Urothelium cell line (cell line): ENCODE data around the gene ACAN.

ENCODE experiments used
- DNase-seq: peaks from one replicate; pipeline ENCODE4 v3.0.0; 2011; ENCODE audit warnings: low spot score, mixed read lengths
- FAIRE-seq: peaks from 2 replicates; lab custom pipeline; 2011; peaks lifted over from hg19 to GRCh38; lab: Jason Lieb, UNC

Gene ACAN

DNA sequence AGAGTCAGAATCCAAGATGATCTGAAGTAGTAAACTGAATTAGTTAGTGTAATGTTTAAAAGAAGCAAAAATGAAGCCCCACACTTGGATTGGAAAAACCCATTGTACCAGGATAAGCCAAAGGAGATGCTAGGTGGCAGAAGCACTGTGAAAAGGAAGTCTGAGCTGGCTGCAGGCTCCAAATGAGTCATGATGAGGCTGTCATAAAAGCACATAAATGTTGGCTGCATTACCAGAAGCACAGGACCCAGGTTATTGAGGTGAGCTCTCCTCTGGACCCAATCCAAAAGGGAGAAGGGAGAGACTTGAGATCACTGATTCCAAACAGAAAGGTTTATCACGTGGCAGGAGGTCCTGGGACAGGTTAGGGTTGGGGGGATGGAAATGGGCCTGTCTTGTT lies 3.2 kb upstream of the ACAN start:
- DNase-seq, result peak; percentile 86
- peak; percentile 42 for FAIRE-seq

DNA sequence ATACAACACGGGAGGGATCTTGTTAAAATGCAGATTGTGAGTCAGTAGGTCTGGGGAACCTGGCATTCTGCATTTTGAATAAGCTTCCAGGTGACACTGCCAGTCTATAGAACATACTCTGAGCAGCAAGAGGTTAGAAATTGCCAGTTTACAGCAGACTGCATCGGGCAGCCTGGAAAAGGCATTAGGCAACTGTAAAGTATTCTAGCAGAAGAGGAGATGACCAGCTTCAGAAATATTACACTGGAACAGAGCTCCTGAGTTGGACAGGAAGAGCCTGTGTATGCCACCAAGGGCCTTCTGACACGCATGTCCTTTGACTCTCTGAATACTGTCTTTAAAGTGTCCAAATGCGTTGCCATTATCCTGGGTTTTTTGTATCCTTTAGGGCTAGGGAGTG lies 2.5 kb upstream of the ACAN start:
- no peak for DNase-seq
- FAIRE-seq, result no peak

DNA sequence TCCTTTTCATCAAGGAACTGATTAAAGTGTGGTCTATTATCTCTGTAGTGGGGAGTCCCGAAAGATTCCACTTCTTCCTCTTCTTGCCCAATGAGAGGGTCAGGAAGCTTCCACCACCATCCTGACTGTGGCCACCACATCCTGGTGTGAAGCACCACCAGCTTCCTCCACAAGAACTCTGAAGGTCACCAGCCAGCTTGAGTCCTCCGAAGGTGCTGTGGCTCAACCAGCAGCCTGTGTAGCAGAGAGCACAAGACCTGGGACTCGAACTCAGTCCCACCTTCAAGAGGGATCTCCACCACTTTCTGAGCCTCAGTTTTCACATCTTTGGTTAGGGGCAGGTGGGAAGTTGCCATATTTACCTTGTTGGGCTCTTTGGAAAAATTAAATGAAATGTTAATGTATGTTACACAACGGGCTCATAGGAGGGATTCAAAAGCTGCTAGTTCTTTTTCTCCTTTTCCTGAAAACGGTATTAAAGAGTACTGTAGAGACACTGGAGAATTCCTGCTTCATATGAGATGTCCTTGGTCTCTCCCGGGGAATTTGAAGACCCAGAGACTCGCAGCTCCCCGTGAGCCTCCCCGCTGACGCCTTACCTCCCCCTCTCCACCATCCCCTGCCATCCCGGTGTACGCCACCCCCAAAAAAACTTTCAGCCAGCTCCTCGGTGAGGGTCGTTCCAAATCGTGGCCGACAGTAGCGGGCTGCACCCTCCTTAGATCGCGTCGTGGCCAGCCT lies 816 bp upstream of the ACAN start:
- DNase-seq (no peak), FAIRE-seq (no peak)

DNA sequence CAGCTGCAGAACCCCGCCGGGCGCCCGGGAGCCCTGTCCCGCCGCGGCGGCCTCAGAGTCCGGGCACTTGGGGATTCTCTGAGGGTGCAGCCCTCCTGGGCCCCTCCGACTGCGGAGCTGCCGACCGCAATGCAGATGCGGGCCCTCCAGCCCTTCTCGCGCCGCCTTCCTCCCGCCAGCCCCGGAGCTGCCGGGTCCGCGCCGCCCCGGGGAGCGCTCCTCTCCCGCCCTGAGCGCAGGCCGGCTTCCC lies 320 bp upstream of the ACAN start:
- DNase-seq (no peak), FAIRE-seq (no peak)

DNA sequence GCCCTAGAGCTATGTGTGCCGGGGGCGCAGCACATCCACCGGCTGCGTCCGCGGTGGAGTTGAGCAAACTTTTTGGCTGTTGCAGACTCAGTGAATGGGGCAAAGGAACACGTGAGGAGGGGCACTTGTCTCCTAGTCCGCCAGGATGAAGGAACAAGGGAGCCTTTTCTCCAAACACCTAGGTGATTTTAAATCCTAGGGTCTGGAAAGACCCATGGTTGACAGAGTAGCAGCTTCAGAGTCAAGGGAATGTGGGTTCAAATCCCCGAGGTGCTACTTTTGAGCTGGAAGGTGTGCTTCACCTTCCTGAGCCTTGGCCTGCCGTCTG lies 648 bp downstream of the ACAN start:
- FAIRE-seq (no peak), DNase-seq (no peak)

DNA sequence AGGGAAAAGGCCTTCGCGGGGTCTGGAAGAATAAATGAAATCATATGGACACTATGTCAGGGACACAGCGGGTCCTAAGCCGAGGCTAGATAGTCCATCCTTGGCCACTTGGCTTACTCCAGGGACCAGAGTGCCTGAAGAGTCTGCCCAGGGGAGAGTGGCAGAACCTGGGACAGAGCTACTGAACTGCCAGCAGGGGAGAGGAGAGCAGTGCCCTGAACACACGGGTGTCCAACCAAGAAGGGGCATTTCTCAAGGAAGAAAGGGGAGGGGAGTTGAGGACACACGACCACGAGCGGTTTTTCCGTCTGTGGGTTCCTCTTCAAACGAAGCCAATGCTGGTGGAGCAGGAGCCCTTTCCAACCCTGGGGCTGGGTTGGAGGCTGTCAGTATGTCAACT lies 1.0 kb downstream of the ACAN start:
- DNase-seq (no peak), FAIRE-seq (no peak)

DNA sequence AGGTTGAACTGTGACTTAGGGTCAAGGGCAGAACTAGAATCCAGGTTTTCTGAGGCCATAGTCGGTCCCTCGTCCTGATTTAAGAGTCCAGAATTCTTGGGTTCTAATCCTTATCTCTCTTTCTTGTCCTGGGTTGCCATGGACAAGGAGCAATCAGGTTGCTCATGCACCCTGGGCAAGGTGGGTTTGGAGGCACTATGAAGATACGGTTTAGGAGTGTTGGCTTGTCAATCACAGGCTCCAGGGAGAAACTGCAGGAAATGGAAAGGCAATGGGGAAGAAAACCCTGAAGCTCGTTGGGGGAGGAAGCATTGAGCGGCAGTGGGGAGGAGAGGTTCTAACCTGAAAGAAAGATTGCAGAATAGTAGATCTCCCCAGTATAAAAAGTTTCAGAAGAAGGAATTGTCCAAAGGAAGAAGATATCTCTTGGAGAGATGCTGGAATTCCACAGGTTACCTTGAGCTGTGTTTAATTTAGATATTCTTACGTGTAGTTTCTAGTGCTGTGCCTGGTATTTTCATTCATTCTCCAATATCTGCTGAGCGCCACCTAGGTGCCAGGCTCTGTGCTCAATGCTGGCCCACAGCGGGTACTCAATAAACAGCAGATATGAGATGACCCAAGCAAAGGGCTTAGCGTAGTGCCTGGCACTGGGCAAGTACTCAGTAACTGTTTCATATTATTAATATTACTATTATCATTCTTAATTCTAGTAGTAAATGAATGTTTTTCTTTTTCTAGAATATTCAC lies 2.0 kb downstream of the ACAN start:
- FAIRE-seq (no peak), DNase-seq (no peak)

DNA sequence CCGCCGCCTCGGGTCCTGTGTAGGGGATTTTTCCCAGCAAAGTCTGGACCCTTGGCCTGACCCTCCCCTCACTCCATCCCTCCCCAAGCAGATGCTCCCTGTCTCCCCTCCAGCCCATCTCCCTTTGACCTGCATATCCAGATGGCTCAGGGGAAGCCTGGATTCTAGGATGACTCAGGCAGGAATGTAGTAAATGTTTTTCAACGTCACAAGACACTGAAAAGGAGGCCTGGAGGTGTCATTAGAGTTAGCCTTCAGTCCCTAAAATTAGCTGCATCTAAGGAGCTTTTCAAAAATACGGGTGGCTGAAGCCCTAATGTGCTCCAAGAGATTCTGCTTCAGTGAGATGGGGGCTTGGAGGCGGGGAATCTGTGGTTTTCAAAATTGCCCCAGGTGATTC lies 7.2 kb downstream of the ACAN start:
- peak; percentile 67 for DNase-seq

DNA sequence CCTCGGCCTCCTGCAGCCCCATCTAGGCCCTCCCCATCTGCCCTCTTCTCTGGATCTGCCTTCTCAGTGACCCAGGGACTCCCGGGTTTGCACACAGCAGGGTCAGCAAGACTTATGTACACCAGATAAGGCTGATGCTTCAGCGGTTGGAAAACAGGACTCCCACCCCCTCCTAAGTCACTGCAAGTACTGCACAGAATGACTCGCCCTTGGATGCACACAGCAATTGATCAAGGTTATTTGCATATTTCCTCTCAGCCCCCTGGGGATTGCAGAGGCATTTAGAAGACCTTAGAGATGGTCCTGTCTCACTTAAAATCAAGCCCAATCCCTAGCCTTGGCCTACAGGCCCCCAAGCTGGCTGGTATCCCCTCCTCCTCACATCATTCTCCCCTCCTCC lies 8.9 kb downstream of the ACAN start:
- FAIRE-seq (no peak), DNase-seq (no peak)

More for the DNA sequence above, 7.2 kb downstream of the ACAN start:
- peak; percentile 50 for FAIRE-seq

DNA sequence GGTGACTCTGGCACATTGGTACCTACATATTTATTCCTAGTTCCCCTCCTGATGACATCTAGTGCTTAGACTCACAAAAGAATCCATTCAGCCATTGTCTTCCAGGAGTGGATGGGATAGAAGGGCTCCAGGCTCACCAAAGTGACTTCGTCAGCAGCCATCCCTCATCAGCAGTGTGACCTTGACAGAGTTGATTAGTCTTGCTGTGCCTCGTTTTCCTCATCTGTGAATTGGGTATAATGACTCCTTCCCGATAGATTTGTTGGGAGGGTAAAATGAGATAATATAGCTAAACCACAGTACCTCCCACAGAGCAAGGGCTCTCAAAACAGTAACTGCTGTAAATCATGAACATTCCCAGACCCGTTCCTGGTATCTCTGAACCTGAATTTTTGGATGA lies 10.7 kb downstream of the ACAN start:
- FAIRE-seq, result no peak
- DNase-seq, result no peak

DNA sequence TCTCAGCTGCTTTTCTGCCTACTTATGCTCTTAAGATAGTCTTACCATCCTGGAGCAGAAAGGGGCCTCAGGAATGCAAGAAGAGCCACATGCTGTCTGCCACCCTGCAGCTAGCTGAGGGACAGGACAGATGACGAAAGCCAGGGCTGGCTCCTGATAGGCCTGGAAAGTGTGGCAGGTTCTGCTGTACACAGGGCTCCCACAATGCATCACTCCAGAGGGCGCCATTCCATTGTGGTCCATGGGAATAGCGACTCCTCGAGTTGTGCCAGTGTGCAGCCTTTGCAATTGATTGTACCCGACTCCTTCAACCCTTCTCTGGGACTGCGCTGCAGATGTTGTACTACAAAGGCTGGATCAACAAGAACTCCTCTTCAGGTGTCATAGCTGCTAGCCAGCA lies 11.2 kb downstream of the ACAN start:
- DNase-seq (no peak), FAIRE-seq (peak; percentile 52)

DNA sequence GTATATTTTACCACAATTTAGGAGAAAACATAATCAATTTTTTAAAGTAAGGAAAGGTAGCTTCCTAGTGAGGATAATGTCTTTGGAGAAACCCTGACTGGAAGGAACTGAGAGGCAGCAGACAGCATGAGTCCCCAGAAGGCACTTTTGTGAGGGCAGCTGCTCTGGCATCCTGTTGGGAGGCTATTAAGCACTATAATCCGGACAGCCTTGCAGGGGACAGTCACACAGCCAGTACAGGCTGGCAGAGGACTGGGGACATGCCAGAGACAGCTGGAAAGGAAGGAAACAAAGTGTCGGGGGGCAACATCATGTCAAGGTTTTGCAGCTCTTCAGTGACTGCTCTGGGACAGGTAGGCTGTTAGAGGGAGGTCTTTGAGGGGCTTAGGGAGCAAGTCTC lies 15.7 kb downstream of the ACAN start:
- FAIRE-seq, result no peak
- no peak for DNase-seq

DNA sequence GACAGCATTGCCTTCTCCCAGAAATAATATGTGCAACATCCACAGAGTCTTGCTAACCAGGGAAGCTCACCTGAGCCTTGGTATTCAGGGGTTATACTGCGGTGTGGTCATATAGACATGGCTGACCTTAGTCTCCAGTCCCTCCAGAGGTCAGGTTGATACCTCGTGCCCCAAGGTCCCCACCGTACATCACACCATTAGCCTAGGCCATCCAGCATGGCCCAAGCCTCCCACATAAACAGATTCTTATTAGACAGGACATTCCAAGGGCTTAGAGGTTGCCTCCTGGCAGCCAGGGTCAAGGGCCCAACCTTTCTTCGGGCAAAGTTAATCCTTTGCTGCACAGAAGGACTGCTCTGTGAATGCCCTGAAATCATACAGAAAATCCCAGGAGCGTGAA lies 18.8 kb downstream of the ACAN start:
- DNase-seq (no peak), FAIRE-seq (no peak)

DNA sequence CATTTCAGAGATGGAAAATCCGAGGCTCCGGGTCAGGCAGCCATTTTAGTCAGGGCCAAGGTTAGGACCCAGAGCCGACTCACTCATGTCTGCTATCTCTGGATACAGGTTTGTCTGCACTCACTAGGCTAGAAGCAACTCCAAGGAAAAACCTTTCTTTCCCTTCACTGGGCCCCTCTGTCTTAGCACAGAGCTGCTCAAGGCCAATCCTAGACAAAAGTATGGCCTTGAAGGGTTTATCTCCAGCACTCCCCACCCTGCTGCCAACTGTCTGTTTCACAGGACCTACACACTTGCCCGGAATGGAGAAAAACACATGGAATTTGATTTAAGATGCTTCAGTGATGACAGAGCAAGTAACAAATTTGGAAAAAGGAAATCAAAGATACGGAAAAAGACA lies 25.6 kb downstream of the ACAN start:
- DNase-seq (no peak), FAIRE-seq (no peak)

DNA sequence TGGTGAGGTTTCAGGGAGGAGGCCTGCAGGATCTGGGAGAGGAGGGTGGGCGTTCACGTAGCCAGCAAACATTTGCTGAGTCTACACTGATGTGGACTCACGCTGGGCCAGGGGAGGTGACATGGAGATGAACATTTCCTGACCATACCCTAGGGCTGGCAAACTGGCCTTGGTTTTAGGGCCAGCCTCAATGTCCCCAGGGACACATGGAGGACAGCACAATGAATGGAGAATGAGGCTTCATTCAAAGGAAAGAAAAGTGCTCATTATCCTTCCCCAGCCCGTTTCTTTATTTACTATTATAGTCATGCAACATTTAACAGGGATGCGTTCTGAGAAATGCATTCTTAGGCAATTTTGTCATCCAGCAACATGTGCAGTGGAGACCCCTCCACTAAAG lies 26.8 kb downstream of the ACAN start:
- no peak for FAIRE-seq
- no peak for DNase-seq

DNA sequence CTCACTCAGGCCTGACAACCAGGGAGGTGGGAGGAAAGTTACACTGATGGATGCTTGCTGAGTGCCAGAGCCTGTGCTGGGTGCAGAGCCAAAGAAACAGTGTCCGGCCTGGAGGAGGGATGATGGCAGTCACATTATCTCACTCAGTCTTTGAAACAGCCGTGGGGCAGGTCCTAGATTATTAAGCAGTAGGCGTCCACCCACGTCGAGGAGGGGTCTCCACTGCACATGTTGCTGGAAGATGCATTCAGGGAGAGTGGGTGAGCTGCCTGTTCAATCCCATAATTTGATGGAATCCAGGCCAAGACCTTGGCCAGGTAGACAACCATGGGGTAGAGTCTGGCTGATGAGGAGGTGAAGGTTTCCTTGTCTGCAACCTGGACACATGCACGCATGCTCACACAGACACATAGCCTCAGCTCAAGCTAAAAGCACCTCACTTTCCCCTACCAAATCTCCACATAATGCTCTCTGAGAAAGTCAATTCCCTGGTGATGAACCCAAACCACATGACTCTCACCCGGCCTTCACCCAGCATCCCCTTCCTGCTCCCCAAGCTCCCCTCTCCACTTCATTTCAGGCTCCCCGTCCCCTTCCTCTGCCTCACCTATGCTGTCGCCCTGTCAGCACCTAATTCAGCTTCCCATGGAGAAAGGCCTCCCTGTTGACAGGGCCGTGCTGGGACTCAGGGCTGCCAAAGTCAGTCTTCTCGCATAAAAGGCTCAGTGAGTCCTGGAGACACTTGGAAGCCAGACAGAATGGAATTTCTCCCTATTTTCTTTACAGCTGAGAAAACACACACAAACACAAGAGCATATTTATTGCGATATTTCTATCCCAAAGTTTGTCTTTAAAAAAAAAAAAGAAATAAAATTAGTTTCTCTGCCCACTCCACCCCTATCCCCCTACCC lies 29.8 kb downstream of the ACAN start:
- FAIRE-seq, result peak; percentile 61
- DNase-seq, result no peak

DNA sequence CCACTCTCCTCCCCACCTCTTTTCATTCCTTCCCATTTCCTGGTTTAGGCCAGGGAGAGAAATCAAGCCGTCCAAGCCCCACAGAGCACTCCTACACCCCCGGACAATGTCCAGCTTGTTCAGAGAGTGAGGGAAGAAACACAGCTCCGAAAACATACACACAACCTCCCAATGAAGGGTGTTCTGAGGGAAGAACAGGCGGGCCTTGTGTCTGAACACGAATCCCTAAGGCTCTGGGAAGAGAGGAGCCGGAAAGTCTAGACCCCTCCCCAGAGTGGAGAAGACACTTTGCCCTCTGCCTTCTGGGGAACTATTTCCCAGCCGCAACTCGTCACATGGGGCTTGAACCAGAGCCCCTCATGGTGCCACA lies 30.5 kb downstream of the ACAN start:
- DNase-seq, result no peak
- no peak for FAIRE-seq

DNA sequence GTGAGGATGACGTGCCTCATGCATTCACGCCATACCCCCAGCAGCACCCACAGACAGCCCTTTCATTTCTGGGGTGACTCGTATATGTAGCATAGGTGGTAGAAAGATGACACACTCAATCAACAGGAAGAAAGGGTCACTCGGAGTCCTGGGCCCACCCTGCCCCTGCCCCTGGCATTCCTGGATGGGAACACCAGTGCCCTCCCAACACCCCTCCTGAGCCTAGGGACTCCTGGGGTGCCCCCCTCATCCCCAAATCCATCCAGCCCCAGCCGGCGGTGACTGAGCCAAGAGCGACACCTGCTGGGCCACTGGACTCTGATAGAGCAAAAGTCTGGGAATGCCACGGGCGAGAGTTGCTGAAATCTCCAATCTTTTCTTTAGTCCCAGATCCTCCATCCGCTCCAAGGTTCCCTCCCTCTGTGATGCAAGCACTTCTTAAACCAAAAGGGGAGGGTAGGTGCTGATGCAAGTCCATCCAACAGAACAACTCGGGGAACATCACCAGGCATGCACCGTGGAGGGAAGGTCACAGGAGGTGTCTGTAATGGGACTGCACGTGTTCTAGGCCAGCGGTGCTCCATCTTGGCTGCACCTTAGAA lies 31.1 kb downstream of the ACAN start:
- peak; percentile 43 for DNase-seq

DNA sequence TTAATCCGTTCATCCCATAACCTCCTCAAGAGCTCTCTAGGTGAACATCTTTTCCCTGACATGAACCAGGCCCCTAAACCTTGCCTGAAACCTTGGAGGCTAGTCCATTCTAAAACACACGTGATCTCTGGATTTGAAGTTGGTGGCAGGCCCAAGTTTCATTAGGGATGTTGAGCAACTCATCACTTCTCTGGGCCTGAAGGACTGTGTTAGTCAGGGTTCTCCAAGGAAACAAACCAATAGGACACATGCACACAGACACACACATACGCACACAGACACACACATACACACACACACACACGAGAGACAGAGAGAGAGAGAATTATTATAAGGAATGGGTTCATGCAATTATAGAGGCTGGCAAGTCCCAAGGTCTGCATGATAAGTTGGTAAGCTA lies 31.9 kb downstream of the ACAN start:
- DNase-seq (no peak), FAIRE-seq (peak; percentile 48)

More for the DNA sequence above, 31.1 kb downstream of the ACAN start:
- peak; percentile 68 for FAIRE-seq

DNA sequence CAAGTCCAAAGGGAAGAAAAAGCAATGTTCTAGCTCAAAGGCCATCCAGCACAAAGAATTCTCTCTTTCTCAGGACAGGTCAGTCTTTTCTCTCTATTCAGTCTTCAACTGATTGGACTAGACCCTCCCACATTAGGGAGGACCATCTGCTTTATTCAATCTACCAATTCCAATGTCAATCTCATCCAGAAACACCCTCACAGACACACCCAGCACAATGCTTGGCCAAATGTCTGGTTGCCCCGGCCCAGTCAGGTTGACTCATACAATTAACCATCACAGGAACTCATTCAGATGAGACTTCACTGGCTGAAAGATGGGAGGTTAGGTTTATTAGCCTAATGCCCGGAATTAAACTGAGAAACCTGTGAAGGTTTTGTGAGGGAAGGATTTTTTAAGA lies 32.4 kb downstream of the ACAN start:
- FAIRE-seq (no peak), DNase-seq (no peak)

DNA sequence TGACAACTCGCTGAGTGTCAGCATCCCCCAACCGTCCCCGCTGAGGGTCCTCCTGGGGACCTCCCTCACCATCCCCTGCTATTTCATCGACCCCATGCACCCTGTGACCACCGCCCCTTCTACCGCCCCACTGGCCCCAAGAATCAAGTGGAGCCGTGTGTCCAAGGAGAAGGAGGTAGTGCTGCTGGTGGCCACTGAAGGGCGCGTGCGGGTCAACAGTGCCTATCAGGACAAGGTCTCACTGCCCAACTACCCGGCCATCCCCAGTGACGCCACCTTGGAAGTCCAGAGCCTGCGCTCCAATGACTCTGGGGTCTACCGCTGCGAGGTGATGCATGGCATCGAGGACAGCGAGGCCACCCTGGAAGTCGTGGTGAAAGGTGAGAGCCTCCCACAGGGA lies 35.4 kb downstream of the ACAN start:
- FAIRE-seq (no peak), DNase-seq (no peak)

DNA sequence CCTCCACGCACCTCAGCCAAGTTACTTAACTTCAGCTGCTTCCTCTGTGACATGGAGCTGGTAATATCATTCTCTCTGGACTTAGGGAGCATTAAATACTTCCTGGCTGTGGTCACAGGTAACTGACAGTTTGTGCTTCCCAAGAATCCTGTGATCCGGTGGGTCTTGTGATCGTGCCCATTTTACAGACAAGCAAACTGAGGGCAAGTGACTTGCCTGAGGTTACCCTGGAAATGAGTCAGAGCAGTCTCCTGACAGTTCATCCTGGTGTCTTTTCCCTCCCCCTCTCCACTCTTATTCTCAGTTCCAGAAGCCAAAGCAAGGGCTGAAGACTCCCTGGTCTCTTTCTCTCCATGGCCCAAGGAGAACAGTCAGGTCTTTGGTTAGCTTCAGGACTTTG lies 35.9 kb downstream of the ACAN start:
- no peak for DNase-seq
- peak; percentile 56 for FAIRE-seq
